A549 (cell line): ENCODE measurements around the gene PROX1. TPM values are rescaled to one million over a fixed set of nuclear protein-coding genes. Genes with fewer than 3 reads are reported as not detected.

Experiments
- ATAC-seq, 2 experiments: fragments of 200-7000 bp in 1 of 2; fragments of >200 bp in 1 of 2; cut with Nextera tagmentation in 1 of 2; cut with Tn5 transposase in 1 of 2; 3 replicates each; pipeline versions ENCODE4 v1.8.0 to v1.9.1; 2018 to 2020; ENCODE audit warnings: mild to moderate bottlenecking in 1 of 2, moderate library complexity in 1 of 2
- CTCF ChIA-PET: fragments of 300-600 bp; sonication (Branson Sonifier 250); formaldehyde crosslinking; extraction: SDS; loops from one replicate; lab custom pipeline; 2021; ENCODE audit warnings: antibody characterized with exemption, inconsistent platforms; lab: Yijun Ruan, JAX
- POLR2A ChIA-PET: fragments of 350-600 bp; formaldehyde crosslinking; extraction: SDS; loops from one replicate; lab custom pipeline; 2021; ENCODE audit warnings: antibody characterized with exemption, inconsistent platforms; lab: Yijun Ruan, JAX
- DNase-seq, 2 experiments: peaks; one replicate each; pipeline versions ENCODE4 v3.0.0 to v3.0.0-alpha.2; 2011 to 2016; ENCODE audit warnings: low read depth in 1 of 2, low spot score in 1 of 2
- FAIRE-seq: peaks from 2 replicates; lab custom pipeline; 2011; peaks lifted over from hg19 to GRCh38; lab: Jason Lieb, UNC
- H3K27ac ChIP-seq, 2 experiments: fragments of >200 bp; sonication (Bioruptor Twin); formaldehyde crosslinking; 3 replicates each; pipeline ENCODE4 v1.5.1; 2016 to 2017
- H3K4me1 ChIP-seq: fragments of >200 bp; sonication (Bioruptor Twin); formaldehyde crosslinking; 3 replicates; pipeline ENCODE4 v1.6.1; 2016
- H3K4me2 ChIP-seq: fragments of >200 bp; sonication (Bioruptor Twin); formaldehyde crosslinking; 3 replicates; pipeline ENCODE4 v1.6.1; 2016
- H3K4me3 ChIP-seq: fragments of >200 bp; sonication (Bioruptor Twin); formaldehyde crosslinking; 3 replicates; pipeline ENCODE4 v1.5.1; 2016
- H3K9me3 ChIP-seq: fragments of >200 bp; sonication (Bioruptor Twin); formaldehyde crosslinking; 3 replicates; pipeline ENCODE4 v1.6.1; 2016
- CBX2 ChIP-seq: fragments of 200-600 bp; sonication (generic); IDR thresholded peaks from 2 replicates; pipeline ENCODE4 v1.6.1; 2016; ENCODE audit warnings: low read depth, mild to moderate bottlenecking, borderline replicate concordance
- CHD2 ChIP-seq: fragments of 150-350 bp; IDR thresholded peaks from 2 replicates; pipeline ENCODE4 v1.6.1; 2014; ENCODE audit warnings: low read length; ENCODE audit not compliant: partially characterized antibody
- EHF ChIP-seq: fragments of 250-450 bp; sonication (Bioruptor Pico); IDR thresholded peaks from 2 replicates; pipeline ENCODE4 v1.5.0; 2020; ENCODE audit warnings: mild to moderate bottlenecking
- EP300 ChIP-seq, 2 experiments: fragments of >200 bp; sonication (Bioruptor Twin); formaldehyde crosslinking; IDR thresholded peaks; 2 replicates in 1 of 2; 3 replicates in 1 of 2; pipeline ENCODE4 v1.6.1; 2016 to 2017
- ESRRA ChIP-seq: fragments of 150-350 bp; IDR thresholded peaks from 2 replicates; pipeline ENCODE4 v1.6.1; 2014; ENCODE audit warnings: mild to moderate bottlenecking, low read length, borderline replicate concordance
- FOSL2 ChIP-seq, 2 experiments: fragments of 450-650 bp in 1 of 2; fragments of >200 bp in 1 of 2; sonication (Bioruptor Twin) in 1 of 2; formaldehyde crosslinking; IDR thresholded peaks; 2 replicates each; pipeline versions ENCODE4 v1.5.0 to v1.6.1; 2016 to 2020; ENCODE audit warnings: mild to moderate bottlenecking in 1 of 2, moderate library complexity in 1 of 2
- GATA3 ChIP-seq: IDR thresholded peaks from 2 replicates; pipeline ENCODE4 v1.6.1; 2012; ENCODE audit warnings: borderline replicate concordance
- HDAC2 ChIP-seq: fragments of 200-600 bp; sonication (generic); IDR thresholded peaks from 2 replicates; pipeline ENCODE4 v1.6.1; 2016
- HEYL ChIP-seq: fragments of 250-450 bp; sonication (Bioruptor Pico); IDR thresholded peaks from 2 replicates; pipeline ENCODE4 v1.8.0; 2021; ENCODE audit warnings: mild to moderate bottlenecking, moderate library complexity
- KDM1A ChIP-seq: fragments of 200-600 bp; sonication (generic); IDR thresholded peaks from 2 replicates; pipeline ENCODE4 v1.6.1; 2016; ENCODE audit warnings: low read depth, mild to moderate bottlenecking
- MYC ChIP-seq: IDR thresholded peaks from 2 replicates; pipeline ENCODE4 v1.6.1; 2012; ENCODE audit warnings: mild to moderate bottlenecking, inconsistent platforms, low read length, improper control_type of control experiment, borderline replicate concordance
- POLR2A ChIP-seq: IDR thresholded peaks from 2 replicates; pipeline ENCODE4 v1.6.1; 2012; ENCODE audit warnings: mild to moderate bottlenecking, low read length
- RAD21 ChIP-seq, 2 experiments: fragments of >200 bp in 1 of 2; sonication (Bioruptor Twin) in 1 of 2; formaldehyde crosslinking in 1 of 2; IDR thresholded peaks in 1 of 2; conservative IDR thresholded peaks in 1 of 2; 2 replicates in 1 of 2; 3 replicates in 1 of 2; pipeline ENCODE4 v1.6.1; 2012 to 2018; ENCODE audit warnings: inconsistent platforms in 1 of 2
- RCOR1 ChIP-seq: fragments of 150-350 bp; IDR thresholded peaks from 2 replicates; pipeline ENCODE4 v1.6.1; 2014; ENCODE audit warnings: antibody characterized with exemption, low read length, low read depth
- SMC3 ChIP-seq: fragments of >200 bp; sonication (Bioruptor Twin); formaldehyde crosslinking; IDR thresholded peaks from 3 replicates; pipeline ENCODE4 v1.6.1; 2018; ENCODE audit warnings: inconsistent platforms
- WGBS: methylation state at CpG from one replicate; pipeline ENCODE4 v1.1.6; 2017; ENCODE audit errors: missing lambda C conversion rate; 5-methylcytosine and 5-hydroxymethylcytosine counted together
- polyA plus RNA-seq, 4 experiments: library from polyadenylated mRNA; depleted of rRNA in 3 of 4; stranded (reverse); fragments of >200 nt; fragmentation: RNase III in 1 of 4; extraction: RNeasy Plus Mini Kit Qiagen cat#74134 plus additional on column Dnase treatment in 1 of 4; gene quantifications; 2 replicates in 3 of 4; 3 replicates in 1 of 4; pipeline ENCODE4 v1.2.3, GENCODE V29; 2011 to 2017
- TF ChIP-seq, protein P1 (sequence below): IDR thresholded peaks from 2 replicates; pipeline ENCODE4 v1.6.1; 2012; ENCODE audit warnings: low read depth, borderline replicate concordance
- TF ChIP-seq, protein P2 (sequence below): fragments of 250-450 bp; sonication (Bioruptor Pico); IDR thresholded peaks from 2 replicates; pipeline ENCODE4 v1.5.0; 2021; ENCODE audit warnings: mild to moderate bottlenecking, moderate library complexity, borderline replicate concordance
- TF ChIP-seq, protein P3 (sequence below): fragments of >200 bp; sonication (Bioruptor Twin); formaldehyde crosslinking; IDR thresholded peaks from 3 replicates; pipeline ENCODE4 v1.6.1; 2016
- TF ChIP-seq, protein P4 (sequence below): fragments of 150-350 bp; IDR thresholded peaks from 2 replicates; pipeline ENCODE4 v1.6.1; 2014; ENCODE audit warnings: low read depth, mild to moderate bottlenecking, low read length
- TF ChIP-seq, protein P5 (sequence below): IDR thresholded peaks from 2 replicates; pipeline ENCODE4 v1.6.1; 2012
- TF ChIP-seq, protein P6 (sequence below): fragments of >200 bp; sonication (Bioruptor Twin); formaldehyde crosslinking; IDR thresholded peaks from 2 replicates; pipeline ENCODE4 v1.6.1; 2016

PROX1 gene
- polyA plus RNA-seq, 2 of the 4 experiments (the other 2 are of a cell fraction) = 0.01 to 0.06 TPM

DNA sequence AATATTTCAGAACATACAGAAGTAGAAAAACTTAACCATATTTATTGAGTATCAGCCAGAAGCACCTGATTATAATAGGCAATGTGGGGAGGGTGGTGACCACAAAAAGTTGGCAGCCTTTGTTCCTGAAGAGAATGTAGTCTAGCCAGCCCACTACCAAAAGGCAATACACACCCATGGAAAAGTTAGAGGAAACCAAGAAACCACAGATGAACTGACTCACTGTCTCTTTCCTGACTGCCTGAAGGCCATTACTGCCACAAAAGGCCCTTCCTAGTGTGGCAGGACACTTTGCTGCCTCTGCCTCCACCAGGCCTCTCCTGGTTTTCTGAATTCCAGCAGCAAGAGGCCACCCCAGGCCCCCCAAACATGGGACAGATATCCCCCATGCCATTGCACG, 14.6 kb upstream of the PROX1 start:
- CTCF ChIA-PET = no interaction called here
- POLR2A ChIA-PET = no interaction called here
- H3K4me3 ChIP-seq = no peak overlapping the region
- TF ChIP-seq ESRRA (no peak), CBX2 (no peak), POLR2A (no peak), RCOR1 (no peak), KDM1A (no peak), RAD21 (conservative IDR thresholded peaks at IDR 0.05 in 1 of 2, IDR thresholded peaks at IDR 0.05 in 1 of 2) (no peak), SMC3 (no peak), CHD2 (no peak), FOSL2 (IDR thresholded peaks at IDR 0.05) (no peak), FOSL2 (CRISPR knock-in tag; IDR thresholded peaks at IDR 0.05) (no peak), GATA3 (no peak), EHF (CRISPR knock-in tag) (no peak), MYC (no peak), EP300 (IDR thresholded peaks at IDR 0.05) (no peak)
- TF ChIP-seq, protein P1, sequence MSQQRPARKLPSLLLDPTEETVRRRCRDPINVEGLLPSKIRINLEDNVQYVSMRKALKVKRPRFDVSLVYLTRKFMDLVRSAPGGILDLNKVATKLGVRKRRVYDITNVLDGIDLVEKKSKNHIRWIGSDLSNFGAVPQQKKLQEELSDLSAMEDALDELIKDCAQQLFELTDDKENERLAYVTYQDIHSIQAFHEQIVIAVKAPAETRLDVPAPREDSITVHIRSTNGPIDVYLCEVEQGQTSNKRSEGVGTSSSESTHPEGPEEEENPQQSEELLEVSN = no peak
- TF ChIP-seq, protein P2, sequence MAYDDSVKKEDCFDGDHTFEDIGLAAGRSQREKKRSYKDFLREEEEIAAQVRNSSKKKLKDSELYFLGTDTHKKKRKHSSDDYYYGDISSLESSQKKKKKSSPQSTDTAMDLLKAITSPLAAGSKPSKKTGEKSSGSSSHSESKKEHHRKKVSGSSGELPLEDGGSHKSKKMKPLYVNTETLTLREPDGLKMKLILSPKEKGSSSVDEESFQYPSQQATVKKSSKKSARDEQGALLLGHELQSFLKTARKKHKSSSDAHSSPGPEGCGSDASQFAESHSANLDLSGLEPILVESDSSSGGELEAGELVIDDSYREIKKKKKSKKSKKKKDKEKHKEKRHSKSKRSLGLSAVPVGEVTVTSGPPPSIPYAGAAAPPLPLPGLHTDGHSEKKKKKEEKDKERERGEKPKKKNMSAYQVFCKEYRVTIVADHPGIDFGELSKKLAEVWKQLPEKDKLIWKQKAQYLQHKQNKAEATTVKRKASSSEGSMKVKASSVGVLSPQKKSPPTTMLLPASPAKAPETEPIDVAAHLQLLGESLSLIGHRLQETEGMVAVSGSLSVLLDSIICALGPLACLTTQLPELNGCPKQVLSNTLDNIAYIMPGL (CRISPR knock-in tag) = no peak
- TF ChIP-seq, protein P3, sequence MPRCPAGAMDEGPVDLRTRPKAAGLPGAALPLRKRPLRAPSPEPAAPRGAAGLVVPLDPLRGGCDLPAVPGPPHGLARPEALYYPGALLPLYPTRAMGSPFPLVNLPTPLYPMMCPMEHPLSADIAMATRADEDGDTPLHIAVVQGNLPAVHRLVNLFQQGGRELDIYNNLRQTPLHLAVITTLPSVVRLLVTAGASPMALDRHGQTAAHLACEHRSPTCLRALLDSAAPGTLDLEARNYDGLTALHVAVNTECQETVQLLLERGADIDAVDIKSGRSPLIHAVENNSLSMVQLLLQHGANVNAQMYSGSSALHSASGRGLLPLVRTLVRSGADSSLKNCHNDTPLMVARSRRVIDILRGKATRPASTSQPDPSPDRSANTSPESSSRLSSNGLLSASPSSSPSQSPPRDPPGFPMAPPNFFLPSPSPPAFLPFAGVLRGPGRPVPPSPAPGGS = no peak
- TF ChIP-seq, protein P4, sequence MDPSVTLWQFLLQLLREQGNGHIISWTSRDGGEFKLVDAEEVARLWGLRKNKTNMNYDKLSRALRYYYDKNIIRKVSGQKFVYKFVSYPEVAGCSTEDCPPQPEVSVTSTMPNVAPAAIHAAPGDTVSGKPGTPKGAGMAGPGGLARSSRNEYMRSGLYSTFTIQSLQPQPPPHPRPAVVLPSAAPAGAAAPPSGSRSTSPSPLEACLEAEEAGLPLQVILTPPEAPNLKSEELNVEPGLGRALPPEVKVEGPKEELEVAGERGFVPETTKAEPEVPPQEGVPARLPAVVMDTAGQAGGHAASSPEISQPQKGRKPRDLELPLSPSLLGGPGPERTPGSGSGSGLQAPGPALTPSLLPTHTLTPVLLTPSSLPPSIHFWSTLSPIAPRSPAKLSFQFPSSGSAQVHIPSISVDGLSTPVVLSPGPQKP = no peak
- TF ChIP-seq, protein P5, sequence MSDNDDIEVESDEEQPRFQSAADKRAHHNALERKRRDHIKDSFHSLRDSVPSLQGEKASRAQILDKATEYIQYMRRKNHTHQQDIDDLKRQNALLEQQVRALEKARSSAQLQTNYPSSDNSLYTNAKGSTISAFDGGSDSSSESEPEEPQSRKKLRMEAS = no peak
- WGBS = no CpG with 5 or more reads among the region's 1 CpG
- DNase-seq (no peak), ATAC-seq (no peak), FAIRE-seq (no peak)
- H3K9me3 ChIP-seq = no peaks in the 10 kb centered on the region
- H3K4me1 ChIP-seq = no peaks in the 10 kb centered on the region
- H3K27ac ChIP-seq = no peak overlapping the region
- H3K4me2 ChIP-seq = no peak overlapping the region

DNA sequence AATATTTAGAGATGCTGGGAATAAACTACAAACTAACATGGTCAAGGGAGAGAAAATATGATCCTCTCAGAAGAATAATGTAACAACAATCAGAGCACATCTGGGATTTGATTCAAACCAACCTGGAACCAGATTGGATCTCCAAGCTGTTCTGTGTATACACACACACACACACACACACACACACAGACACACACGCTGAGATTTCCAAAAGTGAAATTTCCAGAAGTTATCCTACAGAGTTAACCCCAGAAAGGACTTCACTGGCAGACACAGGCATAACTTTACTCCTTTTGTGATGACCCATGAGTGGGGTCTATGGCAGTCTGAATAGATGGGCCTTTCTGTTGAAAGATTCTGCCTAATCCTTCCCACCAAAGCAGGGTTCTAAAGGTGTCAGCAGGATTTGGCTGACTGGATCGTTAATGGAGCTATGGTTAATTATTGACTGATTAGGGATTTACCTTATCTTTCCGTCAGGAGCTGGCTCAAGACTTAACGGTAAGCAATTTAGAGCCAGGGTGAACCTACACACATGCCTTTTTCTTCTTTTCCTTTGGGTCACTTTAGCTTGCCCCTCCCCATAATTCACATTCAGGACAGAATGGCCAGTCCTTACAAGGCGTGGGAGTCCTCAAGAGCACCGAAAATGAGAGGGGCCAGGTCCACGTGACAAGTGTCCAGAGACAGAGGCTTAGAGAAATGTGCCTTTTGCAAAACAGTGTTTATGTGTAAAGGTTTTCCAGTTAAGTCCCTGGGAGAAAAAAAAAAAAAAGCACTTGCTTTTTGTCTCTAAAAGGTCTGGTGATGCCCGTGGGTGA, 10.9 kb upstream of the PROX1 start:
- no peaks in the 10 kb centered on the region for H3K9me3 ChIP-seq
- ATAC-seq (no peak), DNase-seq (no peak), FAIRE-seq (no peak)
- H3K27ac ChIP-seq = no peak overlapping the region
- TF ChIP-seq HEYL (CRISPR knock-in tag) (no peak), HDAC2 (no peak), RCOR1 (no peak), GATA3 (no peak)
- TF ChIP-seq, protein P6, sequence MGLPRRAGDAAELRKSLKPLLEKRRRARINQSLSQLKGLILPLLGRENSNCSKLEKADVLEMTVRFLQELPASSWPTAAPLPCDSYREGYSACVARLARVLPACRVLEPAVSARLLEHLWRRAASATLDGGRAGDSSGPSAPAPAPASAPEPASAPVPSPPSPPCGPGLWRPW = no peak
- TF ChIP-seq, protein P3 = no peak
- CTCF ChIA-PET = interaction anchor here (1.0 kb wide), 1 partner anchor 9 kb away, joined by 4 read pairs; no protein-coding TSS in a partner anchor
- 24% methylated on average over 8 of the region's 8 CpGs for WGBS
- POLR2A ChIA-PET = no interaction called here
- no peak overlapping the region for H3K4me2 ChIP-seq
- H3K4me1 ChIP-seq = no peaks in the 10 kb centered on the region
- no peak overlapping the region for H3K4me3 ChIP-seq
